DMS53 treated with DMSO at 0.1 percent for 48 hours (cell line): ENCODE measurements around the gene PARP2.
"Not testable (repeated sequence)": the region's sequence is repeated elsewhere in the genome, so short reads cannot be mapped to it uniquely, and the experiment has no call there.

Experiments
- DNase-seq: peaks from one replicate; lab custom pipeline; 2025; ENCODE audit not compliant: unreplicated experiment; lab: John Stamatoyannopoulos, UW

Gene PARP2

DNA sequence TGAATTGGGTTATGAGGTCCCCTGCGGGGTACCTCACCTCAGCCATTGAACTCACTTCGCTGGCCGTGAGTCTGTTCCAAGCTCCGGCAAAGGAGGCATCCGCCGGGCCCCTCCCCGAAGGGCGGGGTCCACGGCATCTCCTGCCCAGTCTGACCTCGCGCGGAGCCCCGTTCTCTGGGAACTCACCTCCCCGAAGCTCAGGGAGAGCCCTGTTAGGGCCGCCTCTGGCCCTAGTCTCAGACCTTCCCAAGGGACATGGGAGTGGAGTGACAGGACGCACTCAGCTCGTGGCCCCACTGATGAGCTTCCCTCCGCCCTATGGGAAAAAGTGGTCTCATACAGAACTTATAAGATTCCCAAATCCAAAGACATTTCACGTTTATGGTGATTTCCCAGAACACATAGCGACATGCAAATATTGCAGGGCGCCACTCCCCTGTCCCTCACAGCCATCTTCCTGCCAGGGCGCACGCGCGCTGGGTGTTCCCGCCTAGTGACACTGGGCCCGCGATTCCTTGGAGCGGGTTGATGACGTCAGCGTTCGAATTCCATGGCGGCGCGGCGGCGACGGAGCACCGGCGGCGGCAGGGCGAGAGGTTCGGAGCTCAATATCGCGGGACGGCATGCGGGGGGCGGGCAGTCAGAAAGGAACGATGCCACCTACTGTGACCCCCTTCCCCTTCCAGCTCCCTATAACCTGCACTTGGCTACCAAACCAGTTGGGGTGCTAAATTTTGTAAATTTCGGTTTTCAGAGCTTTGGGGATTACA lies at the start of gene PARP2:
TSS of gene PARP2 (plus strand) at position 544 of the 770 bp plus-strand sequence. CDS start at position 551, 7 bp downstream.
- peak; percentile 79 for DNase-seq

GRCh38 chr14:20294636-20295035 lies 48.8 kb upstream of the PARP2 start:
- no peak for DNase-seq

DNA sequence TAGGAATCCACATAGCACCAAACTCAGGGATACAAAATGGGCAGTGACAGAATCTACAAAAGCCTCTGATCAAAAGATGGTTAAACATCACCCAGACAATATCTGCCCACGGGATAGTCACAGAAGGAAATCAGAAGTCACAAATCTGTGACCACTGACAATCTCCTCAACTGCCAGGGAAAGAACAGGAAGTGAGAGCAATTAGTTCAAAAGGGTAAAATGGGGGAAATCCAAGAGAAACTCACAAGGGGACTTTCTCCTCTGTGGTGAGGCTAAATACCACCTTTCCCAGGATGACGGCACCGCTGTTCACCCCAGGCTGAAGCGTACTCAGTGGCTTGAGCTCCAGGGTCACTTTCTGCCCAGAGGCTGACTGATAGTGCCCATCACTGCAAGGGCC lies 48.4 kb upstream of the PARP2 start:
- DNase-seq = no peak

DNA sequence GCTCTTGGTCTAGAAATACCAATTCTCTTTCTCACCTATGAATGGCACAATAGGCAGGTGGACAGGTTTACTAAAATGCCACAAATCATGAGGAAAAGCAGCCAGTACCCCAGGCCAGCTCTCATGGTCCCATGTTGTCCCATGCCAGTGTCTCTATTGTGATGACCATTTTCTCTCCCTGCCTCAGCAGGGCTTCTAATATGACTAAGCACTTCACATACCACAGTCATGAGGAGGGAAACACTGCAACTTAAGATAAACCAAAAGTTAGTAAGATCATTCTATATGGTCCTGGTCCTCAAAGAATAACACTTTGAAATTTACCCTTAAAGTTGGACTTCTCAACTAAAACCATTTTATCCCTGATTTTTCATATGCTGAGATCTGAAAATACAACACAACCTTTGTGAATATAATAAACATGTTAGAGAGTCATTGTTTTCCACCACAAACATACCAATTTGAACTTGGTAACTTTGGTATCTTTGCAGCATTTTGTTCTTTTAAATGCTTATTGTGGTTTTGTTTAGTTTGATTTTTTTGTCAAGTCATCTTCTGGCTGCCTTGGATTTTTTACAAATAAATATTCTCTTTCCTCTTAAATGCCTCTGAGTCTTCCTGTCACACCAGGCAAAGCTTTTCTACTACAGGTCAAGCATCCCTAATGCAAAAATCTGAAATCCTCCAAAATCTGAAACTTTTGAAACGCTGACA lies 41.2 kb upstream of the PARP2 start:
- DNase-seq = no peak

- DNase-seq = peak; percentile 3
Measured at GRCh38 chr14:20305265-20306078, 38.0 kb upstream of the PARP2 start, which contains the start of gene TTC5. TSS of gene TTC5 (minus strand) at chr14:20305951. CDS start at chr14:20305937, 14 bp downstream.

DNA sequence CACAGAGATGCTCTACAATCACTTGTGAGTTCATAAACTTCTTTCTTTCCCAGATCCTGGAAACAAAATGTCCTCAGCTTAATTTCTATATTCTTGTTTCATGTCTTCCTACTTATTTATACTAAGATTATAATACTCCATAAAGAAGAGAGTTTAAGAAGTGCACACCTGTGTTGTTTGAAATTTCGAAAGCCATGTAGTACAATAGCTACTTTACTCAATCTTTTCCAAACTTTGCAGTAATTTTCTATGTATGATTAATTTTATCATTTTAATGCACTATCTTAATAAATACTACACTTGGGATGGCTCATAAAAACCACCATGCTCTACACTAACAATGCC lies 37.4 kb upstream of the PARP2 start:
- DNase-seq = no peak

GRCh38 chr14:20314026-20314425 lies 29.4 kb upstream of the PARP2 start:
- DNase-seq = no peak

DNA sequence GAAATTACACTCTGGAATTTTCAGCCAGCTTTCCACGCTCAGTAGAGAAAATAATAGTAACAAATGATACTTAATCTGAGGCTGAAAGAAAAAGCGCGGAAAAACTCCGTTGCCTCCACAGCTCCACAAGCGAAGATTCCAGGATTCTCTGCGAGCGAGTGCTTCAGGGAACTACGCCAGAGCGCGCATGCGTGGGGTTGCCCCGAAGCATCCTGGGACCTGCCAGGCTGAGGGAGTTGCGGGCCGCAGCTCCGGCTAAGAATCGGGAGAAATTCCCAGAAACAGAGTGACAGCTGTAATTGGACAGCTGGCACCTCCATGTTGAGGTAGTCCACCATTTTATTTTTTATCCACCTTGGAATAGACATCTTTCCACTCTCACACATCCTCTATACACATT lies 25.7 kb upstream of the PARP2 start:
- DNase-seq = no peak

GRCh38 chr14:20327005-20327869 lies 16.2 kb upstream of the PARP2 start:
- peak; percentile 16 for DNase-seq

DNA sequence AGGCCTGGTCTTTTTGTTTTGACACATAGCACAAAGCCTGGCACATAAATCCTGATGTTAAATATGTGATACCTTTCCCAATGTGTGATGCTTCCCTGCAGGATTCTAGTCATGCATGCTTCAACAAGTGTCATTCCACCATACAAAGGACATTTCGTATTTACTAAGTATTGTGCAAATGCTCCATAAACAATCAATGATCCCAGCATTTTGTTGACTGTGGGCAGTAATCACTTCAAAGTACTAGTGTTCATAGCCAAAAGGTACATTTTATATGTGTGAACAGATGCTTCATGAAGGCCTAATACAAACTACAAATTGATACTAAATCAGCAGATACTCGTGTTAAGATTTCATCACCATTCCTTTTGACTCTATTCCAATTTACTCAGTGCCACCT lies 14.7 kb upstream of the PARP2 start:
- DNase-seq = no peak

DNA sequence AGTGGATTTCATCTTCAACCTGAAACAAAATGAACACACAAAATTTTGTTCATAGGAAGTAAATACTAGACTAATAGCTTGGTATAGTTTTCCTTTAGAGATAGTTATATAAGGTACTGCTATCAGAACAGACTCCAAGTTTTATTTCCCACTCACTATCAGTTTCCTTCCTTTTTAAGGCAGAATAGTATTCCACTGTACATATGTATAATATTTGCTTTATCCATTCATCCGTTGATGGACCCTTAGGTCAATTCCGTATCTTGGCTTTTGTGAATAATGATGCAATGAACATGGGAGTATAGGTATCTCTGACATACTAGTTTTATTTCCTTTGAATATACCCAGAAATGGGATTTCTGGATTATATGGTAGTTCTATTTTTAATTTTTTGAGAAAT lies 14.1 kb upstream of the PARP2 start:
- DNase-seq = no peak

GRCh38 chr14:20331053-20331613 lies 12.3 kb upstream of the PARP2 start:
- no peak for DNase-seq

- DNase-seq = no peak
Measured at GRCh38 chr14:20332431-20332787, 11.0 kb upstream of the PARP2 start.

DNA sequence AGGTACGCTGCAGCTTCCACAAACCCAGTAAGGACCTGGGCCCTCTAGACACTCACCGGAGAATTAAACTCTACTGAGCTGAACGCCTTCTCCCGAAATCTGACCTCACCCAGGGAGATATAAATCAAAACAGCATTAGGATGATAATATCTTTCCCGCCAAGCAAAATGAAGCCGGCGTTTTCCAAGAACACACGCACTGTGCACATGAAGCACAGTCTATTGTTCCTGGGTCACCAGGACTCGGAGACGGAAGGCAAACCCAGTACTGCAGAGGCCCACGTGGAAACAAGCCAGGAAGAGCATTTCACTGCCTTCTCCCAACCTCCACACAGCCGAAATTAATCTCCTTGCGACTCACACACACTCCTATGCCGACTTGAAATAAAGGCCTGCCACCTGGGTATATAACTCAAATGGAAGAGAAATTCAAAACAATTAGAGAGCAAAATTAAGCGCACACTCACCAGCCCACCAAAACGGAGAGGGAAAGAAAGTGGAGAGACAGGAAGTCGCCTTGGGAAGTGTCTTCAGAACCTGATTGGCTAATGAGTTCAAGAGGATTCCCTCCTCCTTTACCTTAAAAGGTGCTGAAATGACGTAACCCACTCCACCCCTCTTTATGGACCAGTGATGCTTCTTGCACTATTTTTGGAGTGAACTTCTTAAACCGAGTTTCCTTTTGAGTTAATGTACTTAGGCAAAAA lies 10.5 kb upstream of the PARP2 start, which contains the start of gene CCNB1IP1:
TSS of gene CCNB1IP1 (minus strand) at position 492 of the 706 bp plus-strand sequence. CDS start 16,756 bp downstream, outside the sequence.
- DNase-seq = peak; percentile 46

DNA sequence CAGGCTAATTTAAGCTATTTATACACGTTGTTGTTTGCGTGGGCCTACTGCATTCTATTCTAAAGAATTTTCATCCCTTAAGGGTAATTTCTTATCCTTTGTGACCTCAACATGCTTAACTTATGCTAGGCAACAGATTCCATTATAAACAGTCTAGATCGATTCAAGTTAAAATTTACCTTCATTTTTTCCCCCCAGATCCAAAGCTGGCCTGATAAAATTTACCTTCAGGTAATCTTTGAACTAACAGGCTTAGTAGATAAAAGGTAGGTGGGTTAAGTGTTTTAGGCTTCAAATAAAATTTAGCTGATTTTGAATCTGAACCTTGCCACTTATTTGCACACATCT lies 10.0 kb upstream of the PARP2 start:
- DNase-seq = no peak

- DNase-seq = no peak
Measured at GRCh38 chr14:20334017-20334416, 9.4 kb upstream of the PARP2 start.

DNA sequence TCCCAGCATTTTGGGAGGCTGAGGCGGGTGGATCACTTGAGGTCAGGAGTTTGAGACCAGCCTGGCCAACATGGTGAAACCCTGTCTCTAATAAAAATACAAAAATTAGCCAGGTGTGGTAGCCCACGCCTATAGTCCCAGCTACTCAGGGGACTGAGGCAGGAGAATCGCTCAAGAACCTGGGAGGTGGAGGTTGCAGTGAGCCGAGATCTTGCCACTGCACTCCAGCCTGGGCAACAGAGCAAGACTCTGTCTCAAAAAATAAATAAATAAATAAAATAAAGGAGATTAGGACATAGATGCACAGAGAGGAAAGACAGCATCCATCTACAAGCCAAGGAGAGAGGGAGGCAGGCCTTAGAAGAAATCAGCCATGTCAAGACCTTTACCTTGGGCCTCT lies 2.4 kb upstream of the PARP2 start:
- not testable (repeated sequence) for DNase-seq

GRCh38 chr14:20341646-20342045 lies 1.8 kb upstream of the PARP2 start:
- no peak for DNase-seq

- DNase-seq = no peak
Measured at GRCh38 chr14:20343862-20344220, 406 bp downstream of the PARP2 start.

DNA sequence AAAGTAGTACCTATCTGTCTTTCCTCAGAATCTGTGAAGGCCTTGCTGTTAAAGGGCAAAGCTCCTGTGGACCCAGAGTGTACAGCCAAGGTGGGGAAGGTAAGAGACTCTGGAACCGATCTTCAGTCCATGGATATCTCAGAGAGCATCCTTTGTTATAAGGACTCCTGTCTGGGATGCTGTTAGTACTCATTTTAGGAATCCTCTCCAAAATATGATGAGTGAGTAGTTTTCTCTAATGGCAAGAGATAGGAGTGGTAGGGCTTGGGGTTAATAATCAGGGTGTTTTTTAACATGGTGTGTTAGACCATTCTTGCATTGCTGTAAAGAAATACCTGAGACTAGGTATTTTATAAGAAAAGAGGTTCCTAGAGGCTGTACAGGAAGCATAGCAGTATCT lies 1.9 kb downstream of the PARP2 start:
- no peak for DNase-seq
